Stimulated activated CD4-positive, alpha-beta T cell treated with anti-CD3 and anti-CD28 coated beads, Interleukin-4, amount 100 ng/mL, for 24 hours (primary cell): ENCODE results near the gene ENDOU.

Source experiments
- DNase-seq: peaks from one replicate; pipeline ENCODE4 v3.0.0-alpha.2; 2020

ENDOU gene

DNA sequence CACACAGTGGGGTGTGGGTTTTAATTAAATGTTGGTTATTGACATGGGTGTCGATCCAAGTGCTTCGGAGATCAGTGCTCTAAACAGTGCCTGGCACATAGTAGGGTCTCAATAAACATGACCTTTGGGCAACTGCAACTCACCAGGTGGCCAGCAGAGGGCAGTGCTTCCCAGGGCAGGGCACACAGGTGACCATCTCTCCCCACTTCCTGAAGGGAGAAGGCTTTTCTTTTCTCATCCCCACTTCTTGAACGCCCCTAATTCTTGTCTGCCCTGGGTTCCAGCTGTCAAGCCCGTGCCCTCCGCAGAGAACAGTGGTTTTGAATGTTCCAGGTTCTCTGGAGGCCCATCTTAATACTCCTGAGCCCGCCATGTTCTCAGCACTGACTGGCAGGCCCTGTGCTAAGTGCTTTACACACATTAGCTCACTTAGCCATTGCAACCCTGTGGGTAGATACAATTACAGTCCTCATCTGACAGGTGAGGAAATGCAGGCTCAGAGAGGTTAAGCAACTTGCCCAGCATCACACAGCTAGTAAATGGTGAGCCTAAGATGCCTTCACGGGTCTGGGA is 17.0 kb upstream of the ENDOU start:
- peak; percentile 82 for DNase-seq

DNA sequence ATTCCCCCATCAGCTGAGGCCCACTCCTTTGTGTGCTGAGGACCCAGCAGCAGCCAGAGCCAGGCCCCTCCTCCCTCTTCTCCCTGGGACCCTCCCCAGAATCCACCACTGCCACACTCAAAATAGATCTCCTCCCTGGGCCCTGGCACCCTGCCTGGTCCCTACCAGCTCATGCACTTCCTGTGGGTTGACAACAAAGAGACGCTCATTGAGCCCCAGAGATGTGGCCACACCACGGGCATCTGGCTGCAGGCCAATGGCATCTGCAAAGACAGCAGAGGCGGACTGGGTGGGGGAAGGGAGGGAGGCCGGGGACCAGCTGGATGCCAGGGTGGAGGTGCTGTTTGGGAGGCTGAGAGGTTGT is 16.0 kb upstream of the ENDOU start:
- DNase-seq: peak; percentile 59

DNA sequence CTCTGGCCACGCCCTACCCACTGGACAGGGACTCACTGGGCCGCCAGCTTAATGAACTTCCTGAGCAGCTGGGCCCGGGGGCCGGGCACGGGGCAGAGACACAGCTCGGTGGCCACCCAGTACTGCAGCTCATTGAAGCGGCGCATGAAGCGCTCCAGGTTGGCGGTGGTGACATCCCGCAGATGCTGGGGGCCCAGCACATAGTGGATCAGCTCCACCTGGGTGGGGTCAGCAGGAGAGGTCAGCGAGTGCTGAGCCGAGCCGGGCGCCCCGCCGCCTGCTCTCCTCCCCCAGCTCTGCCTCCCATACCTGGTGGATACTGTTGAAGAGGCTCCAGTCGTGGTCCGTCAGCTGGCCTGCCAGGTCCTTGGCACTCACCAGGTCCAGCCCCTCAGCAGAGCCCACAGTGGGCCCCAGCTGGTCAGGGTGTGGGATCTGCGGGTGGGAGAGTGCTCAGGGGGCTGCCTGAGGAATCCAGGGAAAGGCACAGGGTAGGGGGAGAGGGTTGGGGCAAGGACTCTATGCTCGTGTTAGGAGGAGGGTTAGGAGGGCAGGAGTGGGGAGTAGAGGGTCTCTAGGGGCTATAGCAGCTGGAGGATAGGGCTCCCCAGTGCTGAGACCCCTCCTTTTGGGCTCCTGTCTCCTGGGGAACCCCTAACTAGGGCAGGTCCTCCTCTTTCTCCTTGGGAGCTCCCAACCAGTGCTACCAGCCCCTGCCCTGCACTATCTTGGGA is 15.5 kb upstream of the ENDOU start:
- no peak for DNase-seq

DNA sequence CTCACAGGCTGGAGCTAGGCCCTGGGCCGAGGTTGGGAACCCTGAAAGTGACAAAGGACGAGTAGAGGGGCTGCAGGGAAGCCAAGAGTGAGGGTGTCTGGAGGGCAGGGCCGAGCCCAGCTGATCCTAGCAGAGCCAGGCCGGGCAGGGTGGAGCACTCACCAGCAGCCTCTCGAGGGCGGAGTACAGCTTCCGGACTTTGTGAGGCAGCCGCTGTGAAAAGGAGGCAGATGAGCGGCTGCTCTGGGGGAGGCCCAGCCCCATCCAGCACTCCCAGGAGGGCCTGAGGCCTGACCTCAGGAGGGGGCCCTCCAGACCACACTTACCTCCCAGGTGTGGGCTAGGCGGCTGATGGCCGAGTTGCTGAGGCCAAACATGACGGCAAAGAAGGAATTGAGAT is 14.7 kb upstream of the ENDOU start:
- DNase-seq: no peak

DNA sequence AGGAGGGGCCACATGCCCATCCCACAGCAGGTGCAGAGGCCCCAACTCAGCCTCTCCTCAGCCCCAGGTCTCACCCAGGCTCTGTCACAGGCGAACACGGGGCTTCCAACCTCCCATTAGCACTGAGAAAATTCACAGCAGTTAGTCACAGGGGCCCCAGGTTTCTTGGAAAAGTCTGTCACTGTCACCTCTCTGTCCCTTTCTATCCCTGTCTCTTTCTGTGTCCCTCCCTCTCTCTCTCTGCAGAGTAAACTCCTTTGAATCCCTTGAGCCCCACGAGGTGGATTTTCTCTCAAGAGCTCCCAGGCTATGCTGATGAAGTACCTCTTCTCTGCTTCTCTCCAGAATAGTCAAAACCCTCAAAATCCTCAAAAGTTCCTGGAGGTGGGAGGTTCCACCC is 14.0 kb upstream of the ENDOU start:
- DNase-seq: no peak

DNA sequence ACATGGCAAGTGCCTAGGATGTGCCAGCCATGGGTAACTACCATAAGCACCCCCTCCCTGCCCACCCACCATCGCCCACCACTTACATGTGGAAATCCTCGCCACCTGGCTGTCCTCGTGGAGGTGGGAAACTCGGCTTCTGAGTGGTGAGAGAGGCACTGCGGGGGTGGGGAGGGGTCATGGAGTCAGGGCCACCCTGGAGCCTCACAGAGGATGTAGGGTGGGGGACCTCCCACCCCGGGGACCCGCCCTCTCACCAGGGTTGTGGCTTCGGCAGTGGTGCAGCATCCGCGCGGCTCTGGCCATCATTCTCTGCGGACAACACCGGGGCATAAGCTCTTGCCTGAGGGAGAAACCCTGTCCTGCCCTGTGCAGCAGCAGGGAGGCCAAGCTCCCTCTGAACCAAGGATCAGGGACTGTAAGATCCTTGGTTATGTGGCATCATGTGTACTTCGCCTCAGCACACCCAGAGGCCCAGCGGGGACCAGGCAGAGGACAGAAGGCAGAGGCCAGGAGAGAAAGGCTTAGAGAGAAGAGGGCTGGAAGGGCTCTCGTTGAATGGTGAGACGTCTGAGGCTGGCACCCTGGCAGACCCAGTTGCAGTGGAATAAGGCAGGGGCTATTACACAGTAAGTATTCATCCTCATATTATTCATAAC is 12.8 kb upstream of the ENDOU start:
- no peak for DNase-seq

DNA sequence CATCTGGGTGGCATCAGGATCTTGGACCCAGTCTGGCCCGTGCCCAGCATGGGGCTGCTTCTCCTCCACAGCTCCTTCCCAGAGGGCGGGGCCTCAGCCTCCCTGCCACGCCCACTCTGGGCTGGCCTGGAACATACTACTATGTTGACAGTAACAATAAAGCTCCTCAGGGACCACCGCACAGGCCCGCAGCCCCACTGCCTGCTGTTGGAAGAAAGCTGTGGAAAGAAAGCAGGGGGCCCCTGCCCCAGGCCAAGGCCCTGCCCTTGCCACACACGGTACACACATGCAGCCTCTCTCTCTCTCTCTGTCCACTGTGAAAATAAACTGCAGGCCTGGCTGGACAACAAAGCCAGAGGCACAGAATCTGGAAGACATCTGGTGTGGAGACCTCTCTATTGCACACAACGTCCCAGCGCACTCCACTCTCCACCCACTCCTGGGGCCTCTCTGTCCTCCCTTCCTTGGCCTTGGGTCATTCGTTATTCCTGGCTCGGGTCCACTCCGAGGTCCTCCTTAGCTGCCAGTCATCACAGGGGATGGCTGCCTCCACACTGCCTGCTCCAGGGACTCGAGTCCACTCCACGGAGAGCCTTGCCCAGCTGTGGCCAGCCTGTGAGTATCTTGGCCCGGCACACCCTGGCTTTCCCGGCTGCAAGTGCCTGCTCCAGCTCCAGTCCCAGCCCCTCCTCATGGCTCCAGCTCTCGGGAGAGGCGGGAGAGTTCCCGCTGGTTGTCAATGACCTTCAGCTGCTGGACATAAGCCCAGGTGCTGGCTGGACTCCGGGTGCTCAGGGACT is 11.8 kb upstream of the ENDOU start:
- no peak for DNase-seq

DNA sequence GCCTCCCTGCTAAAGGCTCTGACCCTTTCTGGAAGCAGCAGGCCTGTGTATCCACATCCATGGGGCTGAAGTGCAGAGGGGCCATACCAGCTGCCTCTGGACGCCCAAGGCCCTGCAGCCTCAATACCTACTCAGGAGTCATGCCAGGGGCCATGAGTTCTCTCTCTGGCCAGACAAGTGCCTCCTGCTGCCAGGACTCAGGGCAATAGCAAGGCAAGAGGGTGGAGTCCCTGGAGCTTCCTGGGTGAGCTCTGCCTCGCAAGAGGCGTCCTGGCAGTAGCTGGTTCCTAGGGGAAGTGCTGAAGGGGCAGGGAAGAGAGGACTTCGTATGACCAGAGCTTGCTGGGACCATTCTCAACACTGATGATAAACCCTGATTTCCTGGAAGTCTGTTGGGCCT is 10.9 kb upstream of the ENDOU start:
- DNase-seq: no peak

DNA sequence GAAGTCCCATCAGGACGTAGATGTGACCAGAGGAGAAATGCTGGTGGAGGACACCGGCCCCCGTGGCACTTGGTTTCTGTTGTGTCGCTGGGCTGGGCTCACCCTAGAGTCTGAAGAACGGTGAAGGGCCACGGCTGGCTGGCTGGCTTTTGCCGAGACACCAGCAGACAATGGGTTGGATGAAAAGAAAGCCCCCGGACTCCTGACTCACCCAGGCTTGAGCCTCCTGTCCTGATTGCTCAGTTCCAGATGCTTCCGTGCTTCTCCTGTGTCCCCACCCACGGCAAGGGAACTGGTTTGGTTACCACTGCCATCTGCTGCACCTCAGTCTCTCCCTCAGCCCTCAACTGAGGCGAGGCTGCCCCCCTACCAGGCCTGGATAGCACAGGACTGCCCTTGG is 10.4 kb upstream of the ENDOU start:
- DNase-seq: no peak

DNA sequence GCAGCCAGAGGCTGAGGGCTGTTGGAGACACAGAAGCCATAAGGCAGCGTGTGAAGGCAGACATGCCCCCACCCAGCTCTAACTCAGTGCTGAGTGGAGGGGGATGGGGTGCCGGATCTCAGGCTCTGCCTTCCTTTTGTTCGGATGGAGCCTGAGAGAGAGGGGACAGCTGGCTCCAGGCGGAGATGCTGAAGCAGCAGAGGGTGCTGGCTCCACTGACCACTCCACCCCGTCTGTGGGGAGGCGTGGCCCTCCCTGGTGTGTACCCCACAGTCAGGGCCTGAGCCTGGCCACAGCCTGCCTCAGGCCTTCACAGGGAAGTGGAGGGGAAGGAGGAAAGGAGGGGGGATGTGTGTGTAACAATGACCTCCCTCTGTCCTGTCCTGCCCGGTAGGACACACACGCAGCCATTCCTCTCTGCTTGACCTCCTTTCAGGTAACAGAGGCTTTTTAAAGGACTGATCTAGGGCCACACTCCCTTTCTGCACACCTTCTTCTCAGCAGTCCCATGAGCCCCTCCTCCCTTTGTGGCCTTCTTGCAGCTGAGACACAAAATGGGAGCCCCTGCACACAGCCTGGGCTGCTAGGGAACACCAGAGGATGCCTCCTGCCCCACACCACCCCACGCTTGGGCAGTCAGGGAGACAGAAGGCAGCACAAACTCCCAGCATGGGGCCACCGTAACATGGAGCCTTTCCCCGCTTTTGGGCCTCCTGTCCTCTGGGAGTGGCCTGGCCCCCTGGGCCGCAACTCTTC is 9.6 kb upstream of the ENDOU start:
- DNase-seq: no peak

DNA sequence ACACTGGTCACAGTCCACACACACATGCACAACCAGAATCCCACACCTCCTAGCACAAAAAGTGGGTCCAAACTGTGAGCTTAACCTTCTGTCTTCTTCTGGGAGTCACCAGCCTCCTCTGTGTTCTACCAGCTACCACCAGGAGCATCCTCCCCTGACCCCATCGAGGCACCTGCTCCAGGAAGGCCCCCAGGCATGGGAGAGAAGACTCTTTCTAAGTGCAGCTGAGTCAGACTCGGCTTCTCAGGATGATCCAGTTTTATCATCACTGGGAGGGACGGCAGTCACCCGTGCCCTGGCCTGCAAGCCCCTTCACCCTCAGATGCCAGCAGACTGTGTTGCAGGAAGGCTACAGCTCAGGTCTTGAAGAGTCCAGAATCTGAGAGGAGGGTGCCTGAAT is 7.9 kb upstream of the ENDOU start:
- DNase-seq: no peak

DNA sequence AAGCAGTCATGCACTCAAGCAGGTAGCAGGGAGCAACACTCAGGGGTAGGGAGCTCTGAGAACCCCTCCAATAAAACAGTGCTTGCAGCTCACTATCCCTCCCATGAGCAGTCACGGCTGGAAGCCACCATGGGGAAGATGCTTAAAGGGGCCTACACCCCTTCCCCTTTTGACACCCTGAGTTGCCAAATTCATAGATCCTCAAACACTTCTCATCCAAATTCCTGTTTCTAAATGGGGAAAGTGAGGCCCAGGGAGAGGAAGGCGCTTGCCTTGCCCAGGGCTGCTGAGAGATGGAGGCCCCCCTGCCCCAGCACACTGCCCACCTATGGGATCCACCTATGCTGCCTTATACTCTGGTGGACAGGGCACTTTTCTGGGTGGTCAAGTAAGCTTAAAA is 7.2 kb upstream of the ENDOU start:
- DNase-seq: no peak

DNA sequence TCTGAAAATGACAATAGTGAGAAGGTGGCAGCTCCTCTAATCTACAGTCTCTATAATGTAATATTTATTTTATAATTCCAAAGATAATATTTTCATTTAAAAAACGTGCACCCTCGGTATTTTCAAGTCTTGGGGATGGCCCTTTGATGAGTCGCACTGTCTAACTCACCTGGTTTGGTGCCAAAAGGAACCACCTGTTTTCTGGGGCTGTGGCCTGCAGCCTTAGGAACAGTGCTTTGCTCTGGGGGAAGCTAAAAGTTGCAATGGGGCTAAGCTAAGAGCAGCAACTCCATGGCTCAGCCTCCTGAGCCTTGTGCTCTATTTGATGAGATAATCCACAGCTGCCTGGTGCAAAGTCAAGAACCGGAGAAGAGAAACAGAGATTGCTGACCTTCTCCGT is 6.4 kb upstream of the ENDOU start:
- no peak for DNase-seq

DNA sequence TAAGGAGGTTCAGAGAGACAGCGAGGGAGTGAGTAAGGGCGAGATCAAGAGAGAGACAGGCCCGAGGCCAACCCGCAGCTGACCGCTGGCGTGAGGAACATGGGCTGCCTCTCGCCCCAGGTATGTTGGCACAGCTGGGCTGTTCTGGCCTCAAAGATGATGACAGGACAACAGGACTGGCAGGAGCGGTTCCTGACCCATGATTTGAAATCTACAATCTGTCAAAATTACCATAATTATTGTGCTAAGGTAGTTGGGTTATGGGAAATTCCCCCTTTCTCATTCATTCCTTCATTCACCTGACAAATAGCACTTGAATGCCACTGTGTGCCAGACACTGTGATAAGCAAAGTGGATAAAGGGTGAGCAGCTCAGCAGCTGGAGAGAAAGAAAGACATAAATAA is 5.1 kb upstream of the ENDOU start:
- no peak for DNase-seq

DNA sequence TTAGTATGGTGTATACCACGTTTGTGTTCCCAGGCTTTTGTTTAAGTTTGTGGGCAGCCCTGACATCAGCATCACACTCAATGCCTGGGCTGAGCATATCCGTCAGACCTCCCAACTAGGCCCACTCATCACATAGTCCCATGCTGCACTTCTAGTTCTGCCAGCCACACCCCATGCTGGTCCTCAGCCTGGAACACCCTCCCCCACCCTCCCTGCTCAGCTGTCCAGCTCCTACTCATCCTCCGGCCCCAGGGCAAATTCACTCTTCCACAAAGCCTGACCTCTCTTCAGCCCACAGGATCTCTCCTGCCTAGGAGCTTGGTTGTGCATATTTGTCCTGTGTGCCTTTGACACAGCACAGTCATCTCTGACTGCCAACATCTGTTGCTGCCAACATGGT is 3.9 kb upstream of the ENDOU start:
- DNase-seq: no peak

DNA sequence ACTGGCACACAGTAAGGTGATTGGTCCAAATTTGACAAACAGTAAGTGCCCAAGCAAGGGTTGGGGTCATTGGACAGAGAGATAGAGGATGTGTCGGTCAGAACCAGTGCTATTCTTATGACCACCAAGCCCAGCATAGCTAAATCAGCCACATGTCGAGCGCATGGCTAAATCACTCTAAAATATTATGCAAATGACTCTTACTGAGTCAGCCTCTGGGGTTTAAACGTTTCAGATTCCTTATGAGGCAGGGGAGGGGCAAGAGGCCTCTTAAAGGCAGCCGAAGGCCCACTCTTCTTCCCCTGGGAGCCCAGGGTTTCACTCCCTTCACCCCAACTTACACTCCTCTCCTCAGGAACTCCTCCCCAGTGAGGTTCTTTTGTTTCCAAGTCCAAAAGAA is 603 bp upstream of the ENDOU start:
- DNase-seq: no peak

DNA sequence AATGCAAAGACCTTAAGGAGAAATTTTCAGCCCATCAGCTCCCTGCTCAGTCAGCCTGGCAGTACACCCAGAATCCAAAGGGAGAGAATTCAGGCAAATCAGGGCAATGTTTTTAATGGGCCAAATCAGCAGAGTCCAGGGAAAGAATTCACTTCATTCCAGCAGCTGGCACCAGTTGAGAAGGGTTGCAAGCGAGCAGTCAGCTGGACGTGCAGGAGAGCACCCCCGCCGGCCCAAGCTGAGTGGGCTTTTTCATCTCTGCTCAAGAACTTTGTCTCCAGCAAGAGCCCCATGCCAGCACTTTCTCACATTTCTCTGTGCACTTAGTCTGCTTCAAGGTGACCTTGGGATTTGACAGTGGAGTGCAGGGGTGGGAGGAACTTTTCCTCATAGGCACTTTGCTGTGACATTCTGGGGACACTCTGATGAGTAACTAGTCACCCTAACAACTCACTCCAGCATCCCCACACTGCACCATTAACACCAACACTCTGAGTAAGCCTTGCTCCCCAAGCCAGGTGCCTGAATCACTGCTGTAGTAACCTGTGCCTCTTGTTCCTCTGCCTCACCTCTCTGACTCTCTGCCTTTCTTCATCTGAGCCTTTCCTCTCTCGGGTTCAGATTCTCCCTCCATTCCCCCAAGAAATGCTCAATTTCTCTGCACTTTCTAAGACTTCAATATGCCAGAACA is 2.2 kb downstream of the ENDOU start:
- DNase-seq: no peak

DNA sequence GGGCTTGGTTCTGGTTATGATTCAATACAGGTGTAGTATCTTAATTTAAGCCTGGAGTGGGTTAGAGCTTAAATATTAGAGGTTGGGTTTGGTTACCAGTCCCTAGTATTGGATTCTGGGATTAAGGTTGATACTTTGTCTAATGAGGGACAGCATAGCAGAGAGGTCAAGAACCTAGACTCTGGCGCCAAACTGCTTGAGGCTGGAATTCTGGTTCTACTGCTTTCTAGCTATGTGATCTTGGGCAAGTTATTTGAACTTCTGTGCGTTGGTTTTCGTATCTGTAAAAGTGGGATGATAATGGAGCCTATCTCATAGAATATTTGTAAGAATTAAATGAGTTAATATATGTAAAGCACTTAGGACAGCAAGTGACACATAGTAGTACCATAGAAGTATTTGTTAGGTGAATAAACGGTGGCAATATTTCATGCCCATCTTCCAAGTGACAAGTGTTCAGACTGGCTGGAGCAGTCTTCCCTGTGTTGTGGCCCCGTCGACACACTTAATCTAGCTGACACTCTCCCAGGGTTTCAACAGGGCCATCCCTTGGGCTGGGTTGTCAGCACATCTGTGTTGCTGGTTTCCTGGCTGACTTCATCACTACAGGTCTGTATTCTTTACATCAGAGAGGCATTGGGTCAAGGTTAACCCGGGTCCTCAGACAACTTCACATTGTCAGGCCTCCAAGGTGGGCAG is 3.0 kb downstream of the ENDOU start:
- no peak for DNase-seq

DNA sequence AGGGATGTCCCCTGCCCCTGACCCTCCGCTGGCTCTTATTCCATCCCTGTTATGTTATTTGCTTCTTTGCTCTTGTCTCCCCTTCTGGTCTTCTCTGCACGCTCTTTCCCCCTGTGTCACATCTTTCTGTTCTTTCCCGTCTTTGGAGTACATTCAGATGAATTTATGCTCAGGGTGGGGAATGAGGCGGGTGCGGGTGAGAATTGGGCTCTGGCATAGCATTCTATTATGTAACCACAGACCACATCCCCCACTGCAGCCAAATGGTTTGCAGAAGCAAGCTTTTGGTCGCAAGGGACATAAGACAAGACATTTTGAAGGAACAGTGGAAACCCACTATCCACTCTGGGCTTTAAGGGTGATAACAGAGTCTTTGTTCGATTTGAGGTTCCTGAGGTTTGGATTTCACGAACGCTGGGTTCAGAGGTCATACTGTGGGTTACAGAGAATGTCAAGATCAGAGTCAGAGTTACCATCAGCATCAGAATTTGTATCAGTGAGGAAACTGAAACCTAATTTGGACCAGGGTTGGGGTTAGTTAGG is 3.8 kb downstream of the ENDOU start:
- DNase-seq: no peak

DNA sequence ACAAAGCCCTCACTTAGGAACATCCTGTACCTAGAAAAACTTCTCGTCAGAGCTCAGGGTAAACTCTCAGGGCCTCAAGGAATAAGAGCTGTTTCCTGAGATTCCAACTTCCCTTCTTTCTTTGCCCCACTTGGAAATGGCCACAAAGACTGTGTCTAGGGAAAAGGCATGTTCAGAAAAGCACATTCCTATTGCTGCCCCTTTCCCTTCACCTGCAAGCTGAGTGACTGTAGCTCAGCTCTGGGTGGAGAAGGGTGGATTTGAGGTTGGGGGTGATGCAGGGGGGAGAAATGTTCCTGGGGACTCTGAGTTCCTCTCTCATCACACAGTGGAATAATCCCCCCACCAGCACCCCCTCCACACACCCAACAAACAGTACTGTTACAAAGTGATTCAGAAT is 6.8 kb downstream of the ENDOU start:
- DNase-seq: no peak

DNA sequence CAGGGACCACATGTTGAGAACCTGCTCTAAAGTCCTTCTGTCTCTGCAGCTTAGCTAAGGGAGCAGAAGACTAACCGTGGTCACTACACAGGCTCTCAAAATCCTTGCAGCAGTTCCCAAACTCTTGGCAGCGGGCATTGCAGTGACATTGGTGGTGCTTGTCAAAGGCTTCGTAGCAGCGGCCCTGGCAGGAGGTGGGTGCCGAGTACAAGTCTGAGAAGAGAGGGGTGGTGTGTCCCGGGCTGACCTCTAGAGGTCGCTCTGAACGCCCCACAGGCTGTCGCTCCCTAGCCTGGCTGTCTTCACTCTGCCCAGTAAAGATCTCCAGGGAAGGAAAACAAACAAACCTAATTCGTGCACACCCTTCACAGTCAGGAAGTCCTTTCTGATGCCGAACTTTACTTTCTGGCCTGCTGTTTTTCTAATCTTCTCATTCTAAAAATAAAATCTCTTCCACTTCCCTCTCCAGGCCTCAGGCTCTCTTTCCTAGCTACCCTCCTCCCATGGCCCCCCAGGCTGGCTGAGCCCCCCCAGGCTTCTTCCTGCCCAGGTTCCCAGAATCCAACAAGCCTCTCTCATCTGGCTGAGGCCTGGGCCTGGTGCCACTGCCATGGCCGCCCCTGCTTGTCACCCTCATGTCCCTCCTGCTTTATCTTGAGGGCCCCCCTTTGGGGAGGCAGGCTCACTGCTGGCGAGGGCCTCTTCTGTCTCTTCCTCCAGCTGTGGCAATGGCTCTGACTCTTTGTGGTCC is 7.7 kb downstream of the ENDOU start:
- DNase-seq: peak; percentile 51
